ENCODE measurements around the gene AHNAK. TPM values are rescaled to one million over a fixed set of nuclear protein-coding genes. Genes with fewer than 3 reads are reported as not detected.

AHNAK gene
- total RNA-seq, 1 donor from 2014 or later, result 14.9 TPM

- TF ChIP-seq EZH2phosphoT487 (IDR thresholded peaks at IDR 0.05) (no peak), EZH2 (IDR thresholded peaks at IDR 0.05) (no peak), CTCF (IDR thresholded peaks at IDR 0.05) (no peak)
- H3K9ac ChIP-seq, result no peak overlapping the region
- no peaks in the 10 kb centered on the region for H3K9me3 Mint-ChIP-seq
These were observed 54.9 kb downstream of the AHNAK start for GRCh38 chr11:62491571-62492329.

GRCh38 chr11:62489204-62489603, 57.4 kb downstream of the AHNAK start:
- Histone ChIP-seq H3K9me3 (ENCODE audit: low read depth) (no peaks in the 10 kb centered on the region), H3K36me3 (no peaks in the 10 kb centered on the region)
- H3K27ac Mint-ChIP-seq, result no peak overlapping the region

More at GRCh38 chr11:62491571-62492329, 54.9 kb downstream of the AHNAK start:
- H3K27me3 ChIP-seq, result no peaks in the 10 kb centered on the region
- H3K4me3 Mint-ChIP-seq, result no peak overlapping the region
- H3K4me1 ChIP-seq, result no peaks in the 10 kb centered on the region
- no peak for DNase-seq (ENCODE audit: low spot score)
- no peaks in the 10 kb centered on the region for H4K20me1 ChIP-seq (ENCODE audit: low read depth)
- H3K4me1 Mint-ChIP-seq, result peaks cover 4% of the 10 kb centered on the region
- no peaks in the 10 kb centered on the region for H3F3A ChIP-seq (ENCODE audit: low read depth)
- peaks cover 12% of the 10 kb centered on the region for H3K27me3 Mint-ChIP-seq (ENCODE audit: insufficient read depth, low read depth)
- no peak overlapping the region for H3K4me3 ChIP-seq
- H2AFZ ChIP-seq (replicated peaks), result no peak overlapping the region
- H3K36me3 Mint-ChIP-seq, result no peaks in the 10 kb centered on the region
- no peaks in the 10 kb centered on the region for H3K36me3 ChIP-seq
- H3K9me3 ChIP-seq (ENCODE audit: low read depth), result no peaks in the 10 kb centered on the region
- no peaks in the 10 kb centered on the region for H3K79me2 ChIP-seq (ENCODE audit: low read depth)
- H3K27ac Mint-ChIP-seq, result peak overlapping the region; percentile 17
- H3K4me2 ChIP-seq, result no peak overlapping the region
- H3K27ac ChIP-seq, result no peak overlapping the region

GRCh38 chr11:62487738-62488551, 58.7 kb downstream of the AHNAK start:
- H3K27me3 Mint-ChIP-seq (ENCODE audit: insufficient read depth, low read depth), result peaks cover 26% of the 10 kb centered on the region
- H3K9me3 Mint-ChIP-seq, result peaks cover 2% of the 10 kb centered on the region
- Histone ChIP-seq H3K27me3 (no peaks in the 10 kb centered on the region), H3K79me2 (ENCODE audit: low read depth) (no peaks in the 10 kb centered on the region), H3K9ac (no peak overlapping the region), H2AFZ (replicated peaks) (no peak overlapping the region), H3K4me1 (no peaks in the 10 kb centered on the region), H3F3A (ENCODE audit: low read depth) (no peaks in the 10 kb centered on the region), H3K4me3 (no peak overlapping the region), H3K4me2 (no peak overlapping the region), H3K27ac (no peak overlapping the region), H4K20me1 (ENCODE audit: low read depth) (no peaks in the 10 kb centered on the region), H3K9me3 (ENCODE audit: low read depth) (no peaks in the 10 kb centered on the region), H3K36me3 (no peaks in the 10 kb centered on the region)
- TF ChIP-seq EZH2phosphoT487 (IDR thresholded peaks at IDR 0.05), result no peak
- no peak for TF ChIP-seq CTCF (IDR thresholded peaks at IDR 0.05)
- no peak for TF ChIP-seq EZH2 (IDR thresholded peaks at IDR 0.05)
- H3K4me1 Mint-ChIP-seq, result peaks cover 8% of the 10 kb centered on the region
- H3K36me3 Mint-ChIP-seq, result no peaks in the 10 kb centered on the region
- no peak overlapping the region for H3K27ac Mint-ChIP-seq
- no peak for DNase-seq (ENCODE audit: low spot score)
- no peak overlapping the region for H3K4me3 Mint-ChIP-seq

More at GRCh38 chr11:62489204-62489603, 57.4 kb downstream of the AHNAK start:
- no peaks in the 10 kb centered on the region for H4K20me1 ChIP-seq (ENCODE audit: low read depth)
- H3K79me2 ChIP-seq (ENCODE audit: low read depth), result no peaks in the 10 kb centered on the region
- Mint-ChIP-seq H3K27me3 (ENCODE audit: insufficient read depth, low read depth) (peaks cover 20% of the 10 kb centered on the region), H3K9me3 (peaks cover 2% of the 10 kb centered on the region), H3K4me3 (no peak overlapping the region), H3K36me3 (no peaks in the 10 kb centered on the region), H3K4me1 (peaks cover 8% of the 10 kb centered on the region)
- H3K27ac ChIP-seq, result no peak overlapping the region
- H3K4me3 ChIP-seq, result no peak overlapping the region
- H3K27me3 ChIP-seq, result no peaks in the 10 kb centered on the region
- no peak overlapping the region for H2AFZ ChIP-seq (replicated peaks)
- H3K9ac ChIP-seq, result no peak overlapping the region
- no peak overlapping the region for H3K4me2 ChIP-seq
- DNase-seq (ENCODE audit: low spot score), result no peak
- no peaks in the 10 kb centered on the region for H3K4me1 ChIP-seq
- TF ChIP-seq EZH2 (IDR thresholded peaks at IDR 0.05), result no peak
- no peak for TF ChIP-seq EZH2phosphoT487 (IDR thresholded peaks at IDR 0.05)
- TF ChIP-seq CTCF (IDR thresholded peaks at IDR 0.05), result no peak
- H3F3A ChIP-seq (ENCODE audit: low read depth), result no peaks in the 10 kb centered on the region
